Stimulated activated CD8-positive, alpha-beta memory T cell treated with anti-CD3 and anti-CD28 coated beads, Interleukin-12 subunit alpha, Interleukin-12 subunit beta, amount 100 ng/mL, for 1 hour (primary cell): ENCODE measurements around the gene NHERF2.
A peak's percentile ranks its signal among the peaks of the same experiment; 100 is the strongest.

Experiments
- DNase-seq: peaks from one replicate; pipeline ENCODE4 v3.0.0-alpha.2; 2020; ENCODE audit warnings: low read depth

Gene NHERF2

GRCh38 chr16:2040787-2041522 is 14.3 kb downstream of the NHERF2 start:
- no peak for DNase-seq

GRCh38 chr16:2042171-2042985 is 15.7 kb downstream of the NHERF2 start:
- no peak for DNase-seq

GRCh38 chr16:2042986-2043666 is 16.4 kb downstream of the NHERF2 start:
- DNase-seq, result no peak

GRCh38 chr16:2043667-2044451 is 17.2 kb downstream of the NHERF2 start:
- DNase-seq, result no peak

GRCh38 chr16:2044541-2044940 is 17.8 kb downstream of the NHERF2 start:
- no peak for DNase-seq

GRCh38 chr16:2045965-2046892 is 19.5 kb downstream of the NHERF2 start:
- no peak for DNase-seq

- DNase-seq, result no peak
These were observed 20.2 kb downstream of the NHERF2 start for GRCh38 chr16:2046893-2047329.

- peak; percentile 88 for DNase-seq
These were observed 20.8 kb downstream of the NHERF2 start, which contains the start of the genes NTHL1 and TSC2 for GRCh38 chr16:2047330-2048115. Gene NTHL1 (minus strand): TSS chr16:2047834. CDS start chr16:2047823, 11 bp downstream. Gene TSC2 (plus strand): TSS chr16:2047985. CDS start chr16:2048616, 631 bp downstream.

- no peak for DNase-seq
These were observed 21.4 kb downstream of the NHERF2 start for GRCh38 chr16:2048116-2048543.

GRCh38 chr16:2053211-2053610 is 26.5 kb downstream of the NHERF2 start:
- DNase-seq, result no peak

- DNase-seq, result no peak
These were observed 27.2 kb downstream of the NHERF2 start for GRCh38 chr16:2053897-2054296.

GRCh38 chr16:2054543-2055245 is 28.0 kb downstream of the NHERF2 start:
- DNase-seq, result no peak

- no peak for DNase-seq
These were observed 29.4 kb downstream of the NHERF2 start for GRCh38 chr16:2056077-2056476.

- DNase-seq, result no peak
These were observed 30.1 kb downstream of the NHERF2 start for GRCh38 chr16:2056681-2057407.

- no peak for DNase-seq
These were observed 30.7 kb downstream of the NHERF2 start for GRCh38 chr16:2057438-2057837.

GRCh38 chr16:2058420-2058819 is 31.7 kb downstream of the NHERF2 start:
- no peak for DNase-seq

GRCh38 chr16:2058872-2059271 is 32.2 kb downstream of the NHERF2 start:
- no peak for DNase-seq

- no peak for DNase-seq
These were observed 33.6 kb downstream of the NHERF2 start for GRCh38 chr16:2060346-2060745.
